Activated CD8-positive, alpha-beta memory T cell treated with anti-CD3 and anti-CD28 coated beads for 24 hours (primary cell): ENCODE data around the gene EVX2.

ENCODE experiments used
- DNase-seq: peaks from one replicate; pipeline ENCODE4 v3.0.0-alpha.2; 2020

EVX2 gene

GRCh38 chr2:176039375-176039774, 44.4 kb downstream of the EVX2 start:
- DNase-seq, result no peak

GRCh38 chr2:176038694-176039093, 45.1 kb downstream of the EVX2 start:
- no peak for DNase-seq

- DNase-seq, result no peak
These were observed 48.6 kb downstream of the EVX2 start for GRCh38 chr2:176035013-176035691.

DNA sequence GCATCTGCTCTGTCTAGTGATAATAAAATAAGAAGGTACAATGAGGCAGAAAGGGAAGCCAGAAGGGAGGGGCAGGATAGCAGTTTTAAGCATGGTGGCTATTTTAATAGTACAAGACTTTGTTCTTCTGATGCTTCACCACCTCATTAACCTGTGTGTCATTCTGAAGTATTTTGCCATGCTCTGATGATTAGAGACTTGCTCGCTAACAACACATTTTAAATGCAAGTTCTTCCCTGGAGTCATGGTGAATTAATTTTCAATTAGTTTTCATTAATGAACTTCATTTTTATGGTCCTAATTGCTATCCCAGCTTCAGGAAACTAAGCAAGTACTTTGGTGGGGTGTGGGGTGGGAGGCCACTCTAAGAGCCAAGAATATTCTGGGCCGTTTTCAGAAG, 56.0 kb downstream of the EVX2 start:
- no peak for DNase-seq
